ENCODE results near the gene SATB2.

The SATB2 gene

DNA sequence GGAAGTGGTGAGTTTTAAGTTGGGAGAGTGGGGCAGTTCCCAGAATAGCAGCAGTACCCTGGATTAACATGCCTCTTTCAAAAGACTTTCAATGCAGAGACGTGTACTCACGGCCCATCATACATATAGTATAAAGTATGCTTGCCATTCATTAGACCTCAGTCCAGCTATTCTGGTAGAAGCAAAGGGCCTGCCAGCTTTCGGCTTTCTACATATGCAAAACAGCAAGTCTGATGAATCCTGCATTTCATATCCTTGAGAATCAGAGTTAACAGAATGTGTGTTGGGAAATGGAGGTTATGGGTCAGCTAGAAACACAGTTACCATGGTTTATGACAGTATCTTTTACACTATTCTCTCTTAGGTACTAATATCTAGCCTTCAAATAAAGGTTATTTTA is 27.5 kb downstream of the SATB2 start:
- Mint-ChIP-seq H3K4me3 (no peak overlapping the region), H3K36me3 (ENCODE audit: low read depth) (no peaks in the 10 kb centered on the region), H3K4me1 (ENCODE audit: low read depth) (no peaks in the 10 kb centered on the region), H3K27ac (no peak overlapping the region), H3K27me3 (ENCODE audit: low read depth) (peaks cover 6% of the 10 kb centered on the region), H3K9me3 (no peaks in the 10 kb centered on the region)
- DNase-seq (ENCODE audit: low spot score) = no peak

DNA sequence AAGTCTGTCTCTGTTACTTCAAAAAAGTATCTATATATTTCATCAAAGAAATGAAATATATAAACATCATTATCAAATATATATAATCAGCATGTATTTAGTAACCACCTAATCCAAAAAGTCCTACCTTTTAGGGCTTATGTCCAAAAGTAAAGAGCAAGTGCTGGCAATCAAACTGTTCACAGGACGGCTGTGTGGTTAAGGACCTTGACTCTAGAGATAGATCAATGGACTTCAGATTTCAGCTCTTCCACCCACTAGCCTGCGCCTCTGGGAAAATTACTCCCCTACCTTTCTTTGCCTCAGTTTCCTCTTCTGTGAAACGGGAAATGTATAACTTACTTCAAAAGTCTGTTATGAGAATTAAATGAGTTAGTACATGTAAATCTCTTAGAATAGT is 29.4 kb downstream of the SATB2 start:
- no peaks in the 10 kb centered on the region for H3K4me1 Mint-ChIP-seq (ENCODE audit: low read depth)
- H3K9me3 Mint-ChIP-seq = no peaks in the 10 kb centered on the region
- H3K4me3 Mint-ChIP-seq = no peak overlapping the region
- no peak overlapping the region for H3K27ac Mint-ChIP-seq
- H3K27me3 Mint-ChIP-seq (ENCODE audit: low read depth) = peaks cover 3% of the 10 kb centered on the region
- no peak for DNase-seq (ENCODE audit: low spot score)
- H3K36me3 Mint-ChIP-seq (ENCODE audit: low read depth) = no peaks in the 10 kb centered on the region

DNA sequence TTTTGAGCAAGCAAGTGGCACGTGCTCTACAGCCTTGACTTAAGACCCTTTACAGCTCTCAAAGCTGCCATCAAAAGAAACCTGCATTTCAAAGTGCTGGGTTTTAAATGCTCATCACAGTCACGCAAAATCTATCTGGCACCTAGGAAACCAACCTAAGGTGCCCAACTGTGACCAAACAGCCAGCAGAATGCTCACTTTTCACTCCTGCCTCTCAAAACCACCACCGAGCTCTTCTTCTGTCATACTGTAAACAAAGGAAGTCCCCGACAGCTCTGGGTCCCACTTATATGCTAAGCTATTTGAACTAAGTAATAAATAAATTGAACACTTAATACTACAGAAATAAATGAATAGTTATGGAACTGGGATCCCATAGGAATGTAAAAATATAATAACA is 33.6 kb downstream of the SATB2 start:
- H3K27me3 Mint-ChIP-seq (ENCODE audit: low read depth) = no peaks in the 10 kb centered on the region
- H3K4me1 Mint-ChIP-seq (ENCODE audit: low read depth) = no peaks in the 10 kb centered on the region
- no peaks in the 10 kb centered on the region for H3K36me3 Mint-ChIP-seq (ENCODE audit: low read depth)
- no peak overlapping the region for H3K27ac Mint-ChIP-seq
- H3K9me3 Mint-ChIP-seq = no peaks in the 10 kb centered on the region
- no peak overlapping the region for H3K4me3 Mint-ChIP-seq
- DNase-seq (ENCODE audit: low spot score) = no peak

DNA sequence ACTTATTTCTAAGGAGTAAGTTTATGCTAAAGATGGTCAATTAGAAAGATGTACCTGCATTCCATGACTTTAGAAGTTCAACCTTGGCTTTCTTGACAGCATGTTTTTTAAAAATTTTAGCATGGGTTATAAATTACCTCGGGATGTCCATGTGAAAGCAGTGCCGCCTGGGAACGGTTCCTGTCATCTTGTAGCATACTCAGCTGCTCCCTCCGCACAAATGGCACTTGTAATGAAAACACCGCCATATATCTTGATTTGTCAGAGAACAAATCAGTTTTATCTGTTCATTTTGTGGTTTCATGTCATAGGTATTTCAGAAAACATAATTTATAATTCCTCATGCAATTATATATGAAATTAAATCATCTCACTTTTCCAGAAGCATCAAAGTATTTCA is 38.3 kb downstream of the SATB2 start:
- no peak overlapping the region for H3K27ac Mint-ChIP-seq
- H3K9me3 Mint-ChIP-seq = no peaks in the 10 kb centered on the region
- no peak overlapping the region for H3K4me3 Mint-ChIP-seq
- H3K27me3 Mint-ChIP-seq (ENCODE audit: low read depth) = no peaks in the 10 kb centered on the region
- DNase-seq (ENCODE audit: low spot score) = no peak
- no peaks in the 10 kb centered on the region for H3K4me1 Mint-ChIP-seq (ENCODE audit: low read depth)
- no peaks in the 10 kb centered on the region for H3K36me3 Mint-ChIP-seq (ENCODE audit: low read depth)

DNA sequence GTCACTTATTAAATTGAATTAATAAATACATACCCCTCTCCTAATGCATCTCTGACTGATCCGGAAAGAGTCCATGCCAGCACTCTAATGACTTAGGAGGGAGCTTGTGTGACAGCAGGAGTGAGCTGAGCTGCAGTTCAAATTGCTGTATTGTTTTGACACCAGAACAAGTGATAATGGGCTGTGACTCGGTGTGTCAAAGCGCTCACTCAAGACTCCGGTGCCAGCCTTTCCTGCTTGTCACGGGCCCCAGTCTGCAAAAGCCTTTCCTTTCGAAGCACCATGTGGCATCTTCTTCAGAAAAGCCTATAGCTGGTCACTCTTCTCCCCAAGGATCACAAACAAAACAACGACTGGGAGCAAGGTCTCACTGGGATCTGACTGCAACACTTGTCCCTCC is 43.3 kb downstream of the SATB2 start:
- H3K9me3 Mint-ChIP-seq = no peaks in the 10 kb centered on the region
- no peaks in the 10 kb centered on the region for H3K4me1 Mint-ChIP-seq (ENCODE audit: low read depth)
- no peak overlapping the region for H3K27ac Mint-ChIP-seq
- DNase-seq (ENCODE audit: low spot score) = no peak
- no peaks in the 10 kb centered on the region for H3K36me3 Mint-ChIP-seq (ENCODE audit: low read depth)
- no peaks in the 10 kb centered on the region for H3K27me3 Mint-ChIP-seq (ENCODE audit: low read depth)
- H3K4me3 Mint-ChIP-seq = no peak overlapping the region

DNA sequence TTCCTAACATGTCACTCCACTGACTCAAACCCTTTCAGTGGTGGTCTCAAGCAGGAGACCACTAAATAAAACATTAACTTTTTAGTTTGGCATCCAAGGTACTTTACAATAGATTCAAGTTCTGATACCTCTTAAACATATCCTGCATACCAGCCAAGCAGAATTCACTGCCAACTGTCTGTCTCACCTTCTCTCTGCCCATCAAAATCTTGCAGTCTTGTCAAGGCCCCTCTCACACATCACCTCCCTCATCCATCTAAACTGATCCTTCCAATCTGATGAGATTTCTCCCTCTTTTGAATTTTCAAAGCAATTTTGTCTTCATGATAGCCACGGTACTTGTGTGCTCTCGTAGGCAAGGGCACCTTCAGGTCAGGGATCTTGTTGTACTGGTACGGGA is 43.7 kb downstream of the SATB2 start:
- no peak for DNase-seq (ENCODE audit: low spot score)
- no peaks in the 10 kb centered on the region for H3K4me1 Mint-ChIP-seq (ENCODE audit: low read depth)
- no peaks in the 10 kb centered on the region for H3K27me3 Mint-ChIP-seq (ENCODE audit: low read depth)
- no peaks in the 10 kb centered on the region for H3K9me3 Mint-ChIP-seq
- H3K27ac Mint-ChIP-seq = no peak overlapping the region
- H3K4me3 Mint-ChIP-seq = no peak overlapping the region
- no peaks in the 10 kb centered on the region for H3K36me3 Mint-ChIP-seq (ENCODE audit: low read depth)

DNA sequence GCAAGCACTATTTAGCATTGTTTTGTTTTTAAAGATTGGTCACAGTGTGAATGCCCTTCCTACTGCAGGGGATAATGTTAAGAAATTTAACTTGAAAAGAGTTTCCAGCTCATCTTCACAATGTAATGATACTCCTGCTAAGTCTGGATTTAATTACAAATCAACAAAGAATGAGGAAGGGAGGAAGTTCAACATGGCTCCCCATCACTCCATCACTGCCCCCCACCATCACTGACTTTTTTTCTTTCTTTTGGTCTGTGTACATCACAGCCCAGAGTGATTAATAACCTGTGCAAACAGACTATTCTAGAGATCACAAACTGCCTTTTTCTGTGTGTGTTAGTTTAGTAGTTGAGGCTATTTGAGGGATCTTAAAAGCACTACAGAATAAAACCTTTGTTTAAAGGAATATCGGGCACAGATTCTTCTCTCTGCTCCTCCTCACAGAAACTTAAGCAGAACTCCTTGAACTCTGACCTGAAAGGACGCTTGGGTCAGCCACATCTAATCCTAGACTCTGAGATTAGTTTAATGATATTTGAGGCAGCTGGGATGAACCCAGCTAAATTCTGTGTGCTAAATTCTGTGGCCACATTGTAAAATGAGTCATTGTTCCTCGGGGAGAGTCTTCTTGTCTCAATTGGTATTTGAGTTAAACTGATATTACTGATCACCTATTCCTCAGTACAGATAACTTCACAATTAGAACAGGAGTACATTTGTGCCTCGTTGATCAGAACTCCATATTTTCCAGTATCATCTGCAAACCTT is 47.8 kb downstream of the SATB2 start:
- no peaks in the 10 kb centered on the region for H3K36me3 Mint-ChIP-seq (ENCODE audit: low read depth)
- no peak overlapping the region for H3K4me3 Mint-ChIP-seq
- DNase-seq (ENCODE audit: low spot score) = no peak
- H3K27me3 Mint-ChIP-seq (ENCODE audit: low read depth) = no peaks in the 10 kb centered on the region
- no peaks in the 10 kb centered on the region for H3K9me3 Mint-ChIP-seq
- H3K27ac Mint-ChIP-seq = no peak overlapping the region
- no peaks in the 10 kb centered on the region for H3K4me1 Mint-ChIP-seq (ENCODE audit: low read depth)

DNA sequence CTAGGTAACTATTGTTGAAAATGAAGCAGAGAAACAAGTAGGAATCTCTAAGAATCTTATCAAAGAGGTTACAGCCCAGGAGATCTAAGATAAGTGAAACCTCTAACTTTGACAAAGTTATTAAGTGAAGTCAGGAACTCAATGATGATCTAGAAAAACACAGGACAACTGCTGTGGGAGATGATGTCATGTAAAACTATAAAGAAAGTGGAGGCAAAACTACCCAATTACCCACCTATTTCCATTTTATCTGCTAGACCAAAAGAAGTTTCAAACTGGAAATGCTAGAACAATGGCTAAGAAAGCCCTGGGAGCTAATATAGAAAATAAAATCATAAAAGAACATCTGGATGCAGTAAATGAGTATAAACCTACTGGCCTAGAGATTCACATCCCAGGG is 50.3 kb downstream of the SATB2 start:
- no peaks in the 10 kb centered on the region for H3K4me1 Mint-ChIP-seq (ENCODE audit: low read depth)
- H3K36me3 Mint-ChIP-seq (ENCODE audit: low read depth) = no peaks in the 10 kb centered on the region
- no peaks in the 10 kb centered on the region for H3K27me3 Mint-ChIP-seq (ENCODE audit: low read depth)
- no peak overlapping the region for H3K27ac Mint-ChIP-seq
- no peaks in the 10 kb centered on the region for H3K9me3 Mint-ChIP-seq
- DNase-seq (ENCODE audit: low spot score) = no peak
- no peak overlapping the region for H3K4me3 Mint-ChIP-seq

DNA sequence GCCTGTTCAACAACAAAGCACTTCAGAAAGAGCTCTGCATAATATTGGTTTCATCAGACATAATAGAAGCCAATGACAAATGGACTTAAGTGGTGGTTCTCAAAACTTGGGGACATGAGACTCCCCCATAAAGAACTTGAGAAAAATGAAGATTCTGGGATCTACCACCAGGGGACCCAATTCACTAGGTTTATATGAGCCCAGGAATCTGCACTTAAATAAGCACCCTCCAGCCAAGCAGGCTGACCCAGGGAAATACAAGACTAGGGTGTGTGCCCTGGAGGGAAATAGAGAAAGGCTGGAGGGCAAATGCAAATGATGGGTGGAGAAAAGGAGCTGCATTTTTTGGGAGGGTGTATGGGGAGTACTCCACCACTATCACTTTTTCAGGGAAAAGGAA is 52.5 kb downstream of the SATB2 start:
- Mint-ChIP-seq H3K27me3 (ENCODE audit: low read depth) (no peaks in the 10 kb centered on the region), H3K27ac (no peak overlapping the region), H3K36me3 (ENCODE audit: low read depth) (no peaks in the 10 kb centered on the region), H3K9me3 (no peaks in the 10 kb centered on the region), H3K4me3 (no peak overlapping the region), H3K4me1 (ENCODE audit: low read depth) (no peaks in the 10 kb centered on the region)
- DNase-seq (ENCODE audit: low spot score) = no peak

DNA sequence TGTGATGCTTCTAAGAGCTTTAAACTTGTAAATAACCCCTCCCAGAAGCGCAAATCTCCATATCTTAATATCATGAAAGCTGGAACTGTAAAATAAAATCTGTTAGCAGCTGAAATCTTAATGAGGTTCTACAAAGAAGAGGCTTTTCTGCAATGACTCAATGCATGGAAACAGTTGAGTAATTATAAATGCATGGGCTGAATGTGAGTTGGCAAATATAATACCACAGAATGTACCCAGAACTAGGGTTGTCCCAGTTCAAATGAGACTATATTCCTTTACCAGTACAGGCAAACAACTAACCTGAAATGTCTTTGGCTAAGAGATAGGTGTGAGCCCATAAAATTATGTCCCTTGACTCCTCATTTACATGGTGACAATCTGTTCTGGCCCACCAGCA is 52.9 kb downstream of the SATB2 start:
- Mint-ChIP-seq H3K4me3 (no peak overlapping the region), H3K36me3 (ENCODE audit: low read depth) (no peaks in the 10 kb centered on the region), H3K27ac (no peak overlapping the region), H3K27me3 (ENCODE audit: low read depth) (no peaks in the 10 kb centered on the region), H3K4me1 (ENCODE audit: low read depth) (no peaks in the 10 kb centered on the region), H3K9me3 (no peaks in the 10 kb centered on the region)
- no peak for DNase-seq (ENCODE audit: low spot score)

DNA sequence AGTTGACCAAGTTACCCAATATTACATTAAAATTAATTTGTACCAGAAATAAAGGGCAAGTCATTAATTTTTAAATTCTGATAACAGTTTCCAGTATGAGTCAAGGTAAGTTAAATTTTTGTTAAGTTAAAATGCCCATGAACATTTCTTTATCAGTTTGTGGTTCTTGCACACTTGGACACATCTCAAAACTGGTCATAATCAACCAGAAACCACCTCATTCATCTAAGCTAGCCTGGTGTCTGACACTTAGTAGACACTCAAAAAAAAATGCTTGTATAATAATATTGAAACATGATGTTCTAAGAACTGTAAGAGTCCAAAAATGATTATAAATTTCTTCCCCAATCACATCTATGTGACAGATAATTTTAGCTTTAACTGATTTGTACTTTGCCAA is 62.4 kb downstream of the SATB2 start:
- no peaks in the 10 kb centered on the region for H3K36me3 Mint-ChIP-seq (ENCODE audit: low read depth)
- no peaks in the 10 kb centered on the region for H3K4me1 Mint-ChIP-seq (ENCODE audit: low read depth)
- H3K9me3 Mint-ChIP-seq = no peaks in the 10 kb centered on the region
- DNase-seq (ENCODE audit: low spot score) = no peak
- H3K4me3 Mint-ChIP-seq = no peak overlapping the region
- no peaks in the 10 kb centered on the region for H3K27me3 Mint-ChIP-seq (ENCODE audit: low read depth)
- H3K27ac Mint-ChIP-seq = no peak overlapping the region

DNA sequence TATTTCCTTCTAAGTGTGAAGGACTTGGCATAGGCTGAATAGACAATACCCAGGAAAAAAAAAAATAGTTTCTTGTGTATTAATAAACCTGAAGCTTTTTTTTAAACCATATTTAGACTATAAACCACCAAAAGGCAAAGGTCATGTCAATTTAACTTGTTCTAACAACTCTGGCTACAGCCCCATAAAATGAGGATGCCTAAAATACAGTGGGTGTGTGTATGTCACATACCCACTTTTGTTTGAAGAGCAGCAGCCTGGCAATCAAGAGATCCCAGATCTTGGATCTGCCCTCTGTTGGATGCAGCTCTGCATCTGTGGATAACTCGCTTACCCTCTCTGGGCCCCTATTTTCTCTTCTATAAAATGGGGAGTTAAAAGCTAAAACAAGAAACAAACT is 65.4 kb downstream of the SATB2 start:
- no peak for DNase-seq (ENCODE audit: low spot score)
- Mint-ChIP-seq H3K27me3 (ENCODE audit: low read depth) (no peaks in the 10 kb centered on the region), H3K36me3 (ENCODE audit: low read depth) (no peaks in the 10 kb centered on the region), H3K27ac (no peak overlapping the region), H3K4me3 (no peak overlapping the region), H3K4me1 (ENCODE audit: low read depth) (no peaks in the 10 kb centered on the region), H3K9me3 (no peaks in the 10 kb centered on the region)

DNA sequence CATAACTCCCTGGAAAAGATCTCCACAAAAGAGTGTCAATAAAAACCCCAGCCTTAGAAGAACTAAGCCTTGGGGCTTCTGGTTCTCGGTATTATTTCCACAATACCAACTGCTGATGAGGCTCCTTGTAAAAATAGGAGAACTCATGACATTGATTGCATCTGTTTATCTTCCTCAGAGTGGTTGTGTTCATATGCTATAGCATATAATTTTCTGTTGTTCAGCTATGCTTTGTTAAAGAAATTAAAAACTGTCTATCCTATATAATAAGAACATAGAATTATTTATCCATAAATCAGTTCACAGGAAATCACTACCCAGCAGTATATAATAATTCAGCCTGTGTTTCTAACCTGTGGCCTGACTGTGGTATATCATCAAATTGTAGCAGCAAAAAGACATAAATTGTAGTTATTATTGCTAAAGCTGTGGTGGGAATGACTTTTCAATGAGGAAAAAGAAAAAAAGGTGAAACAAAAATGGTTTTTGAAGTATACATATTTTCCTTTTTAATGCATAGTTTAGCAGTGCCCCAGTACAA is 68.9 kb downstream of the SATB2 start:
- Mint-ChIP-seq H3K27ac (no peak overlapping the region), H3K36me3 (ENCODE audit: low read depth) (no peaks in the 10 kb centered on the region), H3K27me3 (ENCODE audit: low read depth) (no peaks in the 10 kb centered on the region), H3K4me1 (ENCODE audit: low read depth) (no peaks in the 10 kb centered on the region), H3K4me3 (no peak overlapping the region), H3K9me3 (no peaks in the 10 kb centered on the region)
- DNase-seq (ENCODE audit: low spot score) = no peak

DNA sequence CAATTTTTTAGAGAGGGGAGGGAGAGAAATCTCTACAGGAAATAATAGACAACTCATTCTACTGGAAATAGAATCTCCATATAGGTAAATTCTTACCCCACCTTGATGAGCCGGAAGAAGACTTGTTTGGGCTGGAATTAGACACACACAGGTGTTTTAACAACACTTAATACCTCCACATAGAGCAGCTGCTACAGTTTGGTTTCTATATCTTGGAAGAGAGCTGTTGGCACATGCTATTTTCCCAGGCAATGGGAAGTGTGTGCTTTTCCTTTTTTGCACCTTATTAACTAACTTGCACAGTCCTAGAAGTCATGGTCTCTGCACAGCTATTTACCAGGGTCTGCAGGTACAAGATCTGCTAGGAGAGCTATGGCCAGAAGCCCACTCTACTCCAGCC is 73.7 kb downstream of the SATB2 start:
- H3K36me3 Mint-ChIP-seq (ENCODE audit: low read depth) = no peaks in the 10 kb centered on the region

DNA sequence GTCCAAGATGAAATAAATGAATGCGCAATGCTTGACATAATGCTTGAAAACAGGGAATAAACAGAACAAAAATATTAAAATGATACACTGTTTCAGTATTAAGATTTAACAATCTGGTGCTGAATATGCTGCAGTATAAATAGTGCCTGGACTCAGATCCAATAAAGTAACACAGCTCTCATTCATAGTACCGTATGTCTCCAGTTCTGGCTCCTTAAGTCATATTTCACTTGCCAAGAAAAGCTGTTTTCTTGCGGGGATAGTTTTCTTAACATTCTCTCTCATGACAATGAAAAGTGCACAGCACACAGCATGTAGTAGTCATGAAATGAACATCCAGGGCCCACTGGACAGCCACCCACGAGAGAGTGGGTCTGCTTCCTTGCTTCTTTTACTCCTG is 74.7 kb downstream of the SATB2 start:
- H3K4me1 Mint-ChIP-seq (ENCODE audit: low read depth) = no peaks in the 10 kb centered on the region
- no peaks in the 10 kb centered on the region for H3K9me3 Mint-ChIP-seq
- H3K27ac Mint-ChIP-seq = no peak overlapping the region
- no peak overlapping the region for H3K4me3 Mint-ChIP-seq
- no peak for DNase-seq (ENCODE audit: low spot score)
- peaks cover 16% of the 10 kb centered on the region for H3K27me3 Mint-ChIP-seq (ENCODE audit: low read depth)
- H3K36me3 Mint-ChIP-seq (ENCODE audit: low read depth) = no peaks in the 10 kb centered on the region

More for the DNA sequence above, 73.7 kb downstream of the SATB2 start:
- H3K27me3 Mint-ChIP-seq (ENCODE audit: low read depth) = peaks cover 16% of the 10 kb centered on the region
- H3K4me1 Mint-ChIP-seq (ENCODE audit: low read depth) = no peaks in the 10 kb centered on the region
- no peak overlapping the region for H3K27ac Mint-ChIP-seq
- no peaks in the 10 kb centered on the region for H3K9me3 Mint-ChIP-seq
- H3K4me3 Mint-ChIP-seq = no peak overlapping the region
- no peak for DNase-seq (ENCODE audit: low spot score)
